Medulla oblongata (tissue), 1 donor: ENCODE results near the gene GAPDH.
"Not testable (repeated sequence)": the region's sequence is repeated elsewhere in the genome, so short reads cannot be mapped to it uniquely, and the experiment has no call there.

Experiments
- DNase-seq: peaks from one replicate; pipeline ENCODE4 v3.0.0-alpha.2; 2015; ENCODE audit errors: extremely low spot score

Gene GAPDH

DNA sequence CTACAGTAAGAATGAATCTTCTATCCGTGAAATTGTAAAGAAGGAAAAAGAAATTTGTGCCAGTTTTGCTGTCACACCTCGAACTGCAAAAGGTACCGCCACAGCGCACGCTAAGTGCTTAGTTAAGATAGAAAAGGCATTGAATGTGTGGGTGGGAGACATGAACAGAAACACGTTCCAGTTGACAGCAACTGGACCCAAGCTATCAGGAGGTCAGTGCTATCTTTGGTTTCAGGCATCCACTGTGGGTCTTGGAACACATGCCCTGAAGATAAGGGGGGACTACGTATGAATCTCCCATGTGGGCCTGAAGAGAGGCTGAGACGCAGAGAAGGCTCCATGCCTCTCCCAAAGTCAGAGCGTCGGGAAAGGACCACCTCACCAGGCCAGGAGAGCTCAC is 11.7 kb downstream of the GAPDH start:
- no peak for DNase-seq

GRCh38 chr12:6547566-6547965 is 13.2 kb downstream of the GAPDH start:
- DNase-seq = no peak

DNA sequence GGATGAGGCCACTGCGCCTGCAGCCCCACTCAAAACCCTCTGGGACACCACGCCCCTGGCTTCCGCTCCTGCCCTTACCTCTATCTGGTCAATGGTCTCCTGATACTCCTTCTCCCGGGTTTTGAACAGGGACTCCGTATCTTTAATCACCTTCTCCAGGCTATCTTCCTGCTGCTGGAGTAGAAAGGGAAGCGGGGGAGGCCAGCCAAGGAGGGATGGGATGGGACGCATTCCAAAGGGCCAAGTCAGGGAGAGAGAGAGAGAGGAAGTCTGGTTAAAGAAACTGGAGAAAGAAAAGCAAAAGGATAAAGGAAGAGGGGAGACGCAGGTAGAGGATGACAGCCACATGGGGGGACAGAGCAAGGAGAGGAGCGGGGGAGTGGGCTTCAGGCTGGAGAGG is 13.7 kb downstream of the GAPDH start:
- no peak for DNase-seq

DNA sequence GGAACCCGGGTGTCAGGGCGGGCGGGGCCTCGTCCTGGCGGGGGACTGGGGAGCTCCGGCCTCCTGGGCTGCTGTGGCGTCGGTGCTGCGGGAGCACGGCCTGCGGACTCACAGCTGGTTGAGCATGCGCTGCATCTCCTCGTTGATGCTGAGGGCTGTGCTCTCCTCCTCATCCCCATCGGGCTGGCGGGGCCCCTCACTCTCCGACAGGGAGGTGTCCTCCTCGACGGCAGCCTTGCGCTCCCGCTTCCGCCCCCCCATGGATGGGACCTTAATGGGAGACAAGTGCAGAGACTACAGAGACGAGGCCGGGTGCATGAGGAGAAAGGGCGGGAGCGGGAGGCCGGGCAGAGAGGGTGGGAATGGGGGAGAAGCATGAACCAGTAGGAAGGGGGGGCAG is 14.2 kb downstream of the GAPDH start:
- DNase-seq = no peak

DNA sequence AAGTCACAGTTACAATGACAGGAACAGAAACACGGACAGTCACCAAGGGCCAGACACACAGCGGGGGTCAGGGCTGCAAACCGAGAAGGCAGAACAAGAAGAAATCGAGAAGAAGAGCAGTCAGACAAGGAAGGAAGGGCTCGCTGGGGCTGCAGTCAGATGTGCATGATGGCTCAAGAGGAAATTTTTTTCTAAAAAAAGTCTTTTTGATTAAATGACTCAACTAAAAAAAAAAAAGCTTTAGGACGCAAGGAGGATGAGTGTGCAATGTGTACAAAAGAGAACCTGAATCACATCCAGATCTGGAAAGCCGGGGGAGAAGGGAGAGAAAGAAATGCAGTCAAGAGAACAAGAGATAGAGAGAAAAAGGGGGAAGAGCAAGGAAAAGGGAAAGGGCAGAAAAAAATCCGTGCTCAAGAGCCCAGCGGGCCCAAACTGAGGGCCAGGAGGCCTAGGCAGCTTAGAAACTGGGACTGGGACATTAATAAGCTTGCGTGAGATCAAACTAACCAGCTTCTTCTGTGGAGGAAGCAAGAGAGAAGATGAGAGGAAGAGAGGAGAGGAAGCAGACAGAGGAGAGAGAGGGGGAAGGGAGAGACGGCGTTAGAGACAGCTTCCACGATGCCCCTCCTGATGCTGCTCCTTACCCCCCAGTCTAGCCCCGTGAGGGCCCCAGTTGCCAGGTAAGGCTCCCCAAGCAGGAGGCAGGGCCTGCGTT is 14.8 kb downstream of the GAPDH start:
- no peak for DNase-seq

- DNase-seq = no peak
Measured at GRCh38 chr12:6549684-6550151, 15.4 kb downstream of the GAPDH start.

- peak; percentile 64 for DNase-seq
Measured at GRCh38 chr12:6550294-6551062, 16.2 kb downstream of the GAPDH start.

DNA sequence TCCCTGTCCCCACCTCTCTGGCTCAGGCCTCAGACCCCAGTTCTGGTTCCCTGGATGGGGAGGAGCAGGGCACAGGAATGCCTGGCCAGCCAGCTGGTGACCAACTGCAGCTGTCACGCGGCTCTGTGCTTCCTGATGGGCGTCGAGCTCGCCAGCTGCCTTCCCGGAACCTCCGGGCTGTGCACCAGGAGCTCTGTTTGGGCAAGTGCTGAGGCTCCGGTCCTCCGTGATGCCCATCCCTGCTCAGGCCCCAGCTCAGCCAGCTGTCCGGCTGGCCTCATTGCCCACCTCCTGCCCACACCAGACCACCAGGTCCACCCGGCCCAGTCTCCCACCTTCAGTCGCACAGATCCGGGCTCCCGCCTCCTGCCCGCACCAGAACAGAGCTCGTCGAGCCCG is 16.7 kb downstream of the GAPDH start:
- DNase-seq = peak; percentile 79

- no peak for DNase-seq
Measured at GRCh38 chr12:6551496-6552139, 17.3 kb downstream of the GAPDH start.

DNA sequence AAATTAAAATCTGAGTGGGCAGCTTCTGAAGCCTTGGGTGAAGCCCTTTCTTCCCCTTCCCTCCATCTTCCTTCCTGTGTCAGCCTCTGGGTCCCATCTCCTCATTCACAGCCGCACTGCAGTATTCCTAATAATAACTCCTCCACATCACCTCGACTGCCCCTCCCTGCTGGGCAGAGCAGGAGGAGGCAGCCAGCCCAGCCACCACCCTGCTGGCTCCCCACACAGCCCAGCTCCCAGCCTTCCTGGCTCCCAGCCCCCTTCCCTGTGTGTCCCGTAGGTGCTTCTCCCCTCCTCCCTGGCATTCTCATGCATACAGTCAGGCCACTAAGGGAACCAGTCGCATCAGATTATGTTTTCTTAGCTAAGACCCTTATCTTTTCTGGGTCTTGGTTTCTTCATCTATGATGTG is 17.8 kb downstream of the GAPDH start:
- DNase-seq = peak; percentile 60

DNA sequence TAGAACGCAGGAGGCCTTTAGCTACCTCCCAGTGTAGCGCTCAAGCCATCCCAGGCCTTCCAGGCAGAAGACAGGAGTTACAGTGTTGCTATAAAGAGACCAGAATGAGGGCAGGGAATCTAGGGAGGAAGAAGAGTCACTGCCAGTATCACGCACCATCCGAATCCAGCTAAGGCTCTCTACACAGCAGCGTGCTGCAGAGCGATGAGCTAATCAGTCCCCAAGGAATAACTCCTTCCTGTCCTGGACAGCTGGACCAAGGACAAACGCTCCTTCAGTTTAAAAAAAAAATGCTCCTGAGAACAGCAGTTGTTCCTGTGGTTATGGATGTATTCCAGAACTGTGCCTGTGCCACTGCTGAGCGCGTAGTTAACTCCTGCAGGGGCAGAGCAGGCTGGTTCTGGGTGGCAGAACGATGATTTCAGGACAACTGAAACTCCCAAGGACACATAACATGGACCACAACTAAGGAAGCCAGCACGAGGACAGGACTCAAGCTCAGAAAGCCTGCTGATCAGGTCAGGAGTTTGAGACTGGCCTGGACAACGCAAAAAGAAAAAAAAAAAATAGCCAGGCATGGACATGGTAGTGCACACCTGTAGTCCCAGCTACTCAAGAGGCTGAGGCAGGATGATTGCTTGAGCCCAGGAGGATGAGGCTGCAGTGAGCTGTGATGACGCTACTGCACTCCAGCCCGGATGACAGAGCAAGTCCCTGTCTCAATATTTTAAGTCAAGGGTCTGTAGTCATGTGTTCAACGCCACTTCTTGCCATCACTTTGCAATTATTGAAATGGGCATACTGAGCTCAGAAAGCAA is 18.9 kb downstream of the GAPDH start:
- peak; percentile 68 for DNase-seq

DNA sequence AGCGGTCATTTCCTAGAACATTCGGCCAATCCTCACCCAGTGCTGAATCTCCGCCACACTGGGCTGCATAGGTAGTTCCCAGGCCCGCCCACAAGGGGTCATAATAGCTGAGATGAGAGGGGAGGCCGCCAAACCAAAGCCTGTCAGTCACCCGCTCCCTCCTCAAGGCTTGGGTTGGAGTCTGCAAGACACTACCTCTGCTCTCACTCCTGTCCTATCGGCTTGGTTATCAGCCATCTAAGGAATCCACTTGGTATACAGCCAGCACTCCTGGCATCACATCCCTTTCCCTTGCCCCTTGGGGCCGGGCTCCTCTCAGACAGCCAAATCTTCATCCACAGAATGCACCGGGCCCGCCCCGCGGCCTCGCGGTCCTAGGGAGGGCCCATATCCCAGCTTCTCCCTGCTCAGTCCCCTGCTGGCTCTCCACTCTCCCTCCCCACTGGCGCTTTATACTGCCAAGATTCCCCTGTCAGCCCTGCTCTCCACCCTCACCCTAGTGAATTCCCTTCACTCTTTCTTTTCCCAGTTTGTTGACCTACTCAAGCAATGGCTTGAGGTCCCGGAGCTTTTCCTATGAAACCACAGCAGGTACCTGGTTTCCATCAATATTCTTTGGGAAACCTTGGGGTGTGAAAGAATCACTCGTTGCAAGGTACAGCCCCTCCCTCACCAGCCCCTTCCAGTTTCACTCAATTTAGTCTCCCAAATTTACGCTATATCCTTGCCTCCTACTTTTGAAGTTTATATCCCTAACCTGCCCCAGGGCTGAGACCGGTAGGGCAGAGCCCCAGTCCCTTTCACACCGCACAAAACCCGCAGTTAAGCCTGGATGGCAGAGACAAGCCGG is 20.1 kb downstream of the GAPDH start:
- peak; percentile 84 for DNase-seq

DNA sequence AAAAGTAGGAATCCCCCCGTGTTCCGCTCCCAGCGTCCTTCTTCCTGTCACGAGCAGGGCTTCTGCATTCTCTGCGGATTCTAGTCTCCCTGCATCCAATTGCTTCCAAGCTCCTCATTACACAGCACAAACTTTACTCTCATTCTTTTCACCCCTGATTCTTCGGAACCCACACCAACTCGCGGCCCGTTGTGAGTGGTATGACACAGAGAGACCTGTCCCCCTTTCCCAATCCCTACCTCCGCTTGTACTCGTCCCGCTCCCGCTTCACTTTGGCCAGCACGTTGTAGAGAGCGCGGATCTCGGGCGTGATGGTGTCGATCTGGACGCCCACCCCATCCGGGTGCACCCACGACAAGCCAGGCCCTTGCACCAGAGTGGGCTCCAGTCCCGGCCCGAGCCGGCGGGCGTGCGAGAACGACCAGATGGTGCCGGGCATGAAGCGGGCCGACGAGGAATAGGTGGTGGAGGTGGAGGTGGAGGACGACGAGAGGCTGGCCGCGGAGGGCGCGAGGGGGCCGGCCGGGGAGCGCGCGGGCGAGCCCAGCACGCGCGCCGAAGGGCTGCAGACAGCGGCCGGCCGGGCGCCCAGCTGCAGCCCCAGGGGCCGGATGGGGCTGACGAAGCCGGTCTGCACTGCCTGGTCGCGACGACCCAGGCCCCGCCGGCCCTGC is 20.8 kb downstream of the GAPDH start:
- peak; percentile 48 for DNase-seq

- DNase-seq = not testable (repeated sequence)
Measured at GRCh38 chr12:6556496-6556817, 22.1 kb downstream of the GAPDH start.

GRCh38 chr12:6556857-6557256 is 22.5 kb downstream of the GAPDH start:
- DNase-seq = no peak

GRCh38 chr12:6558014-6558760 is 23.9 kb downstream of the GAPDH start:
- DNase-seq = peak; percentile 64

GRCh38 chr12:6559500-6559899 is 25.2 kb downstream of the GAPDH start:
- no peak for DNase-seq

- no peak for DNase-seq
Measured at GRCh38 chr12:6560501-6561205, 26.3 kb downstream of the GAPDH start.

DNA sequence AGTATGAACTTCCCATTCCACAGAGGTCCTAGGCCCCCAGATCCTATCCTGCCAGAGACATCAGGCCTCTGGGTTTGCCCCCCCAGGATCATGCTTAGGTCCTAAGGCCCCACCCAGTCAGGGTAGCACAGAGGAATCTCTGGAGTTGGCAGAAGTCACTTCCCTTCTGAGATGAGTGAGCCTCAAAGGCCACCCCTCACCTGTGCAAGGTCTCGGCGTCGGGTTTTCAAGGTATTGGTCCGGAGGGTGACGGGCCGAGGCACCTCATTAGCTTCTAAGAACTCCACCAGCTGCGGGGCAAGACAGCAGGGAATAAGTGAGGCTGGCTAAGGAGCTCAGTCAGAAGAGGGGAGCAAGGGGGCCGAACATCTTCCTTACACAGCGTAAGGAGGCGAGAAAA is 28.6 kb downstream of the GAPDH start:
- no peak for DNase-seq
